GM23338 (cell line): ENCODE results near the gene NCR2. TPM values are rescaled to one million over a fixed set of nuclear protein-coding genes. Genes with fewer than 3 reads are reported as not detected.

ENCODE experiments used
- ATAC-seq: fragments of 200-7000 bp; cut with Tn5 transposase; 3 replicates; pipeline ENCODE4 v1.9.1; 2020
- DNase-seq: peaks from one replicate; pipeline ENCODE4 v3.0.0-alpha.2; 2015; ENCODE audit warnings: low spot score
- H2AFZ ChIP-seq: fragments of 200-600 bp; sonication (generic); 2 replicates; pipeline ENCODE4 v1.8.0; 2016; ENCODE audit warnings: antibody characterized with exemption, mild to moderate bottlenecking, moderate library complexity
- H3F3A ChIP-seq: fragments of 200-600 bp; sonication (generic); replicated peaks from 2 replicates; pipeline ENCODE4 v1.8.0; 2017; ENCODE audit warnings: antibody characterized with exemption, mixed run types, low read depth
- H3K27ac ChIP-seq: fragments of 200-600 bp; sonication (generic); 2 replicates; pipeline ENCODE4 v1.6.1; 2016; ENCODE audit warnings: low read depth
- H3K27me3 ChIP-seq: fragments of 200-600 bp; sonication (generic); 2 replicates; pipeline ENCODE4 v1.8.0; 2016; ENCODE audit warnings: mild to moderate bottlenecking, mixed run types, moderate library complexity; ENCODE audit not compliant: insufficient read depth
- H3K36me3 ChIP-seq: fragments of 200-600 bp; sonication (generic); 2 replicates; pipeline ENCODE4 v1.8.0; 2016; ENCODE audit warnings: mild to moderate bottlenecking; ENCODE audit not compliant: insufficient read depth
- H3K4me1 ChIP-seq: fragments of 200-600 bp; sonication (generic); 2 replicates; pipeline ENCODE4 v1.8.0; 2016; ENCODE audit warnings: mild to moderate bottlenecking, moderate library complexity; ENCODE audit not compliant: insufficient read depth
- H3K4me2 ChIP-seq: fragments of 200-600 bp; sonication (generic); 2 replicates; pipeline ENCODE4 v1.7.1; 2017; ENCODE audit warnings: mixed run types
- H3K4me3 ChIP-seq: fragments of 200-600 bp; sonication (generic); 2 replicates; pipeline ENCODE4 v1.6.1; 2016; ENCODE audit warnings: mixed run types
- H3K79me2 ChIP-seq: fragments of 200-600 bp; sonication (generic); replicated peaks from 2 replicates; pipeline ENCODE4 v1.8.0; 2017; ENCODE audit warnings: mild to moderate bottlenecking; ENCODE audit not compliant: insufficient read depth
- H3K9me2 ChIP-seq: fragments of 200-600 bp; sonication (generic); 2 replicates; pipeline ENCODE4 v1.8.0; 2017; ENCODE audit not compliant: insufficient read depth
- H4K20me1 ChIP-seq: fragments of 200-600 bp; sonication (generic); replicated peaks from 2 replicates; pipeline ENCODE4 v1.8.0; 2017; ENCODE audit warnings: mild to moderate bottlenecking; ENCODE audit not compliant: insufficient read depth
- H3K27ac Mint-ChIP-seq: 2 replicates; pipeline ENCODE4 v1.8.0; 2020; ENCODE audit warnings: inconsistent platforms, mild to moderate bottlenecking, moderate library complexity, mixed read lengths
- H3K27me3 Mint-ChIP-seq: 3 replicates; pipeline ENCODE4 v1.8.0; 2022; ENCODE audit warnings: low read depth, mild to moderate bottlenecking, moderate library complexity, mixed read lengths, inconsistent platforms; ENCODE audit not compliant: insufficient read depth, poor library complexity
- H3K36me3 Mint-ChIP-seq: 3 replicates; pipeline ENCODE4 v1.8.0; 2021; ENCODE audit warnings: low read depth, mild to moderate bottlenecking, inconsistent platforms, moderate library complexity, mixed read lengths
- H3K4me1 Mint-ChIP-seq: 3 replicates; pipeline ENCODE4 v1.8.0; 2020; ENCODE audit warnings: mild to moderate bottlenecking, inconsistent platforms, mixed read lengths
- H3K4me3 Mint-ChIP-seq: 3 replicates; pipeline ENCODE4 v1.8.0; 2021; ENCODE audit warnings: moderate library complexity, mild to moderate bottlenecking, inconsistent platforms, mixed read lengths
- H3K9me3 Mint-ChIP-seq: 3 replicates; pipeline ENCODE4 v1.8.0; 2020; ENCODE audit warnings: moderate library complexity, mild to moderate bottlenecking, inconsistent platforms, mixed read lengths
- CREB1 ChIP-seq: fragments of 250-450 bp; sonication (Bioruptor Pico); IDR thresholded peaks from 2 replicates; pipeline ENCODE4 v1.5.0; 2020; ENCODE audit warnings: low read depth, mild to moderate bottlenecking, moderate library complexity
- ETS1 ChIP-seq: IDR thresholded peaks from 2 replicates; pipeline ENCODE4 v1.6.1; 2016; ENCODE audit warnings: antibody characterized with exemption
- EZH2 ChIP-seq: fragments of 200-600 bp; sonication (generic); IDR thresholded peaks from one replicate; pipeline ENCODE4 v1.8.0; 2017; ENCODE audit warnings: antibody characterized with exemption, mild to moderate bottlenecking, low read depth; ENCODE audit not compliant: unreplicated experiment
- EZH2phosphoT487 ChIP-seq: fragments of 200-600 bp; sonication (generic); IDR thresholded peaks from one replicate; pipeline ENCODE4 v1.8.1; 2018; ENCODE audit warnings: antibody characterized with exemption; ENCODE audit not compliant: unreplicated experiment
- JUNB ChIP-seq: IDR thresholded peaks from one replicate; pipeline ENCODE4 v1.6.1; 2016; ENCODE audit warnings: antibody characterized with exemption; ENCODE audit not compliant: unreplicated experiment
- NANOG ChIP-seq: IDR thresholded peaks from 2 replicates; pipeline ENCODE4 v1.6.1; 2016; ENCODE audit warnings: antibody characterized with exemption, borderline replicate concordance
- POLR2AphosphoS5 ChIP-seq: IDR thresholded peaks from 2 replicates; pipeline ENCODE4 v1.6.1; 2016; ENCODE audit warnings: antibody characterized with exemption, low read depth
- STAT1 ChIP-seq: IDR thresholded peaks from one replicate; pipeline ENCODE4 v1.6.1; 2016; ENCODE audit warnings: antibody characterized with exemption; ENCODE audit not compliant: unreplicated experiment
- ZNF114 ChIP-seq: fragments of 250-450 bp; sonication (Bioruptor Pico); IDR thresholded peaks from 2 replicates; pipeline ENCODE4 v1.5.0; 2020; ENCODE audit warnings: mild to moderate bottlenecking, moderate library complexity
- ZNF331 ChIP-seq: fragments of 250-450 bp; sonication (Bioruptor Pico); IDR thresholded peaks from 2 replicates; pipeline ENCODE4 v1.5.0; 2020; ENCODE audit warnings: low read depth, mild to moderate bottlenecking, moderate library complexity
- polyA plus RNA-seq: library from polyadenylated mRNA; unstranded; fragments of >200 nt; fragmentation: Nextera tagmentation; extraction: Ambion mirVana; gene quantifications from 2 replicates; pipeline ENCODE4 v1.2.1, GENCODE V29; 2016
- total RNA-seq: library from RNA; depleted of rRNA; stranded (reverse); fragments of >200 nt; shearing (Covaris generic); gene quantifications from 2 replicates; pipeline ENCODE4 v1.2.3, GENCODE V29; 2014
- TF ChIP-seq, protein P1 (sequence below), 2 experiments: fragments of 200-600 bp in 1 of 2; sonication (generic) in 1 of 2; conservative IDR thresholded peaks; 2 replicates each; pipeline versions ENCODE4 v1.5.1 to v1.6.1; 2016 to 2017; ENCODE audit warnings: antibody characterized with exemption in 2 of 2, low read depth in 2 of 2, mild to moderate bottlenecking in 2 of 2, moderate library complexity in 1 of 2
- TF ChIP-seq, protein P2 (sequence below): IDR thresholded peaks from one replicate; pipeline ENCODE4 v1.6.1; 2018; ENCODE audit warnings: antibody characterized with exemption; ENCODE audit not compliant: unreplicated experiment

The NCR2 gene
- total and polyA plus RNA-seq, 2 experiments from 2014 or later, result not detected

DNA sequence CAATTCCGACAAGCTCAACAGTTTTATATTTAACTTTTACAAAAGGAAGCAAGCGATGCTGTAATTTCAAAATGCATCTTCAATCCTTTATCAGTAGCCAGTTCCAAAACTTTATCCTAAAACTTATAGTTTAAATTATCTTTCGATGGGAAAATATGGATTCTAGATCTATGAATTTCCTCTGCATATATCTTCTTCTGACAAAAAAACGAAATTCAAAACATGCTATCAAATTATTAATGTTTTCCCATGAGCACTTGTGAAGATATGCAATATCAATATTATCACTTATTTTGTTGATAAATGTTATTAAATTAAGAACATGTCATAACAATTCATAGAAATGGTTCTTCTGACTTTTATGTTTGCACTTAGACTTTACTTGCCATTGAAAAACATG lies 2.3 kb downstream of the NCR2 start:
- no peak for TF ChIP-seq STAT1
- no peak for TF ChIP-seq ZNF331 (CRISPR knock-in tag)
- no peak for TF ChIP-seq ETS1
- TF ChIP-seq EZH2, result no peak
- no peak for TF ChIP-seq JUNB
- TF ChIP-seq CREB1 (CRISPR knock-in tag), result no peak
- TF ChIP-seq, protein P1, sequence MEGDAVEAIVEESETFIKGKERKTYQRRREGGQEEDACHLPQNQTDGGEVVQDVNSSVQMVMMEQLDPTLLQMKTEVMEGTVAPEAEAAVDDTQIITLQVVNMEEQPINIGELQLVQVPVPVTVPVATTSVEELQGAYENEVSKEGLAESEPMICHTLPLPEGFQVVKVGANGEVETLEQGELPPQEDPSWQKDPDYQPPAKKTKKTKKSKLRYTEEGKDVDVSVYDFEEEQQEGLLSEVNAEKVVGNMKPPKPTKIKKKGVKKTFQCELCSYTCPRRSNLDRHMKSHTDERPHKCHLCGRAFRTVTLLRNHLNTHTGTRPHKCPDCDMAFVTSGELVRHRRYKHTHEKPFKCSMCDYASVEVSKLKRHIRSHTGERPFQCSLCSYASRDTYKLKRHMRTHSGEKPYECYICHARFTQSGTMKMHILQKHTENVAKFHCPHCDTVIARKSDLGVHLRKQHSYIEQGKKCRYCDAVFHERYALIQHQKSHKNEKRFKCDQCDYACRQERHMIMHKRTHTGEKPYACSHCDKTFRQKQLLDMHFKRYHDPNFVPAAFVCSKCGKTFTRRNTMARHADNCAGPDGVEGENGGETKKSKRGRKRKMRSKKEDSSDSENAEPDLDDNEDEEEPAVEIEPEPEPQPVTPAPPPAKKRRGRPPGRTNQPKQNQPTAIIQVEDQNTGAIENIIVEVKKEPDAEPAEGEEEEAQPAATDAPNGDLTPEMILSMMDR (conservative IDR thresholded peaks at IDR 0.05; ENCODE audit: low read depth in 2 of 2), result no peak
- H4K20me1 ChIP-seq, result no peaks in the 10 kb centered on the region
- no peaks in the 10 kb centered on the region for H3K36me3 ChIP-seq
- H3K9me2 ChIP-seq, result no peaks in the 10 kb centered on the region
- Mint-ChIP-seq H3K36me3 (no peaks in the 10 kb centered on the region), H3K27ac (no peak overlapping the region), H3K27me3 (peaks cover 20% of the 10 kb centered on the region), H3K4me1 (peaks cover 6% of the 10 kb centered on the region; the same call in 2 of the 3 replicates), H3K4me3 (no peak overlapping the region), H3K9me3 (no peaks in the 10 kb centered on the region)
- no peaks in the 10 kb centered on the region for H3K27me3 ChIP-seq
- H3K4me1 ChIP-seq, result no peaks in the 10 kb centered on the region
- no peak overlapping the region for H3K4me3 ChIP-seq
- H3K27ac ChIP-seq, result no peak overlapping the region
- no peak for ATAC-seq
- H2AFZ ChIP-seq, result no peak overlapping the region
- no peak overlapping the region for H3K4me2 ChIP-seq
- DNase-seq, result no peak
- H3K79me2 ChIP-seq, result no peaks in the 10 kb centered on the region
- H3F3A ChIP-seq, result no peaks in the 10 kb centered on the region

- Histone ChIP-seq H3K36me3 (no peaks in the 10 kb centered on the region), H3K79me2 (no peaks in the 10 kb centered on the region), H3K4me2 (no peak overlapping the region), H3K27ac (no peak overlapping the region), H3K27me3 (no peaks in the 10 kb centered on the region), H3K9me2 (no peaks in the 10 kb centered on the region), H3K4me1 (no peaks in the 10 kb centered on the region), H2AFZ (no peak overlapping the region), H3F3A (no peaks in the 10 kb centered on the region), H3K4me3 (no peak overlapping the region), H4K20me1 (no peaks in the 10 kb centered on the region)
- Mint-ChIP-seq H3K27ac (no peak overlapping the region), H3K36me3 (no peaks in the 10 kb centered on the region), H3K4me1 (peaks cover 10% of the 10 kb centered on the region; the same call in 2 of the 3 replicates), H3K4me3 (no peak overlapping the region), H3K9me3 (no peaks in the 10 kb centered on the region), H3K27me3 (peaks cover 17% of the 10 kb centered on the region)
- DNase-seq (no peak), ATAC-seq (no peak)
- TF ChIP-seq NANOG (no peak), ETS1 (no peak), ZNF114 (CRISPR knock-in tag) (no peak), EZH2phosphoT487 (no peak), EZH2 (no peak), JUNB (no peak), POLR2AphosphoS5 (no peak), ZNF331 (CRISPR knock-in tag) (no peak), STAT1 (no peak)
- TF ChIP-seq, protein P2, sequence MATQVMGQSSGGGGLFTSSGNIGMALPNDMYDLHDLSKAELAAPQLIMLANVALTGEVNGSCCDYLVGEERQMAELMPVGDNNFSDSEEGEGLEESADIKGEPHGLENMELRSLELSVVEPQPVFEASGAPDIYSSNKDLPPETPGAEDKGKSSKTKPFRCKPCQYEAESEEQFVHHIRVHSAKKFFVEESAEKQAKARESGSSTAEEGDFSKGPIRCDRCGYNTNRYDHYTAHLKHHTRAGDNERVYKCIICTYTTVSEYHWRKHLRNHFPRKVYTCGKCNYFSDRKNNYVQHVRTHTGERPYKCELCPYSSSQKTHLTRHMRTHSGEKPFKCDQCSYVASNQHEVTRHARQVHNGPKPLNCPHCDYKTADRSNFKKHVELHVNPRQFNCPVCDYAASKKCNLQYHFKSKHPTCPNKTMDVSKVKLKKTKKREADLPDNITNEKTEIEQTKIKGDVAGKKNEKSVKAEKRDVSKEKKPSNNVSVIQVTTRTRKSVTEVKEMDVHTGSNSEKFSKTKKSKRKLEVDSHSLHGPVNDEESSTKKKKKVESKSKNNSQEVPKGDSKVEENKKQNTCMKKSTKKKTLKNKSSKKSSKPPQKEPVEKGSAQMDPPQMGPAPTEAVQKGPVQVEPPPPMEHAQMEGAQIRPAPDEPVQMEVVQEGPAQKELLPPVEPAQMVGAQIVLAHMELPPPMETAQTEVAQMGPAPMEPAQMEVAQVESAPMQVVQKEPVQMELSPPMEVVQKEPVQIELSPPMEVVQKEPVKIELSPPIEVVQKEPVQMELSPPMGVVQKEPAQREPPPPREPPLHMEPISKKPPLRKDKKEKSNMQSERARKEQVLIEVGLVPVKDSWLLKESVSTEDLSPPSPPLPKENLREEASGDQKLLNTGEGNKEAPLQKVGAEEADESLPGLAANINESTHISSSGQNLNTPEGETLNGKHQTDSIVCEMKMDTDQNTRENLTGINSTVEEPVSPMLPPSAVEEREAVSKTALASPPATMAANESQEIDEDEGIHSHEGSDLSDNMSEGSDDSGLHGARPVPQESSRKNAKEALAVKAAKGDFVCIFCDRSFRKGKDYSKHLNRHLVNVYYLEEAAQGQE, result no peak
Measured at GRCh38 chr6:41338659-41339058, 3.3 kb downstream of the NCR2 start.
